Measurements from ENCODE around the gene KLHL20. TPM values are rescaled to one million over a fixed set of nuclear protein-coding genes. Genes with fewer than 3 reads are reported as not detected.
"Not testable (repeated sequence)": the region's sequence is repeated elsewhere in the genome, so short reads cannot be mapped to it uniquely, and the experiment has no call there.

KLHL20 gene
- total RNA-seq: 10.5 TPM

GRCh38 chr1:173714759-173715537 lies at the start of gene KLHL20:
KLHL20 (plus strand) TSS chr1:173714981; CDS start chr1:173716044, 1,063 bp downstream.
- peak; percentile 63 to 91 (median 82) for DNase-seq (ENCODE audit: low read depth in 2 of 3, low spot score in 2 of 3)

GRCh38 chr1:173666646-173667045 lies 48.1 kb upstream of the KLHL20 start:
- DNase-seq (ENCODE audit: low read depth in 2 of 3, low spot score in 2 of 3): no peak

DNA sequence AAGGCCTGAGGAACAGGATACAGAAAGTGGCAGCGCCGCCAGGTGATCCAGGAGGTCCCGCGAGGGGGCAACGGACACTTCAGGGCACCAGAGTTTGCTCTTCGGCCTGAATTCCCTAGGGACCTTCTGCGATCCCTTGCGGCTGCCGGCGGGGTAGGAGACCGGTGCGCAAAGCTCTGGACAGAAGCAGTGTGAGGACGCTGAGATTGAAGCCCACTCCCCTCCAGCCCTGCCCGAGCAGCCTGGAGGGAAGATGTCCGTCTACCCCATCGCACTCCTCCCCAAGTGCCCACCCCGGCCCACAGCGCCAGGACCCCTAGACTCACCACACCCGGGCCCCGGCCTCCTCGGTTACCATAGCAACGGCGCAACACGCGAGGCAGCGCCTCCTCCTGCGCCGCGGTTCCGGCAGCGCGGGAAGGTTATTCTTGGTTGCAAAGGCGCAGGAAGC lies 45.3 kb upstream of the KLHL20 start, which contains the start of gene ANKRD45:
TSS of gene ANKRD45 (minus strand) at position 361 of the 451 bp plus-strand sequence. CDS start 10,433 bp downstream, outside the sequence.
- peak in 2 of 3 donors; percentile 41 to 51 for DNase-seq (ENCODE audit: low read depth in 2 of 3, low spot score in 2 of 3)

GRCh38 chr1:173674496-173674895 lies 40.3 kb upstream of the KLHL20 start:
- DNase-seq (ENCODE audit: low read depth in 2 of 3, low spot score in 2 of 3): not testable (repeated sequence)

- DNase-seq (ENCODE audit: low read depth in 2 of 3, low spot score in 2 of 3): not testable (repeated sequence)
These were observed 34.6 kb upstream of the KLHL20 start for GRCh38 chr1:173680152-173680551.

DNA sequence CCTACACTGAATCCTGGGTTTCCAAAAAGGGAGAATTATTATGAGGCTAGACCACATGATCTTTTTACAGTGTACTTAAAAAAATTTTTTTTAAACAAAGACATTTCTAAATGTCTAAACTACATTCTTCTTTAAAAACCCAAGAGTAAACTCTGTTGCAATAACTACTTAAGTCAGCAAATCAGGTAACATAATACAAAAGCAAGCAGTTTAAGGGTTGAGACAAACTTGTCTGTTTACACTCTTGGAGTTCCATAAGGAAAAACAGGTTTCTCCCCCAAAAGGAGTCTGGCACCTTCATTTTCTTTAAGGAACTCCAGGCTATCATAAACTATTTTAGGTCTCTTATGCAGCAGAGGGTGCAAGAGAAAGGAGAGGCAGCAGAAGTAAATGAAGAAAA lies 32.6 kb upstream of the KLHL20 start:
- DNase-seq (ENCODE audit: low read depth in 2 of 3, low spot score in 2 of 3): no peak

DNA sequence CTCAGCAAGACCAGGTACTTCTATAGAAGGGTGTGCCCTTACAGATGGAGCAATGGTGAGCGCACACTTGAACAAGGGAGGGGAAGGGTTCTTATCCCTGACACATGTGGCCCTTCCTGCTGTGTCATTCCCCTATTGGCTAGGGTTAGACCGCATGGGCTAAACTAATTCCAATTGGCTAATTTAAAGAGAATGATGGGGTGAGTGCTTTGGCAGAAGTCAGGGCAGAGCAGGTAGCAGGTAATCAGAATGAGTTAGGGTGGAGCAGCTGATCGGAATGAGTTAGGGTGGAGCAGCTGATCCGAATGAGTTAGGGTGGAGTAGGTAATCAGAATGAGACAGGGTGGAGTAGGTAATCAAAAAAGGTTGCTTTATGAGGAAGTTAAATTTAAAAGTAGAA lies 30.9 kb upstream of the KLHL20 start:
- DNase-seq (ENCODE audit: low read depth in 2 of 3, low spot score in 2 of 3): not testable (repeated sequence)

GRCh38 chr1:173685121-173685520 lies 29.7 kb upstream of the KLHL20 start:
- not testable (repeated sequence) for DNase-seq (ENCODE audit: low read depth in 2 of 3, low spot score in 2 of 3)

- DNase-seq (ENCODE audit: low read depth in 2 of 3, low spot score in 2 of 3): no peak
These were observed 26.5 kb upstream of the KLHL20 start for GRCh38 chr1:173688300-173688699.

DNA sequence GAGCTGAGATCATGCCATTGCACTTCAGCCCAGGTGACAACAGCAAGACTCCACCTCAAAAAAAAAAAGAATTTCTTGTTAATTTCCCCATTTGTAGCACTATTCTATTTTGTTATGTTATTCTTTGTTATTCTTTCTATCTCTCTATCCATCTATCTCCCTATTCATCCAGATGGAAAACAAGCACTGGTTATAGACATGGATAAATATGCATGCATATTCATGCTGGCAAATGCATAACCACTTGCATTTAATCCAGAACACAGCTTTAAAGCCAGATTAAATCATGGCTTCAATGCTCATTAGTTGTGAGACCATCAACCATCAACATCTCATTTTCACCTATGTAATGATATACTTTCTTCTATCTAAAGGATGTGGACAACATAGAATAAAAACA lies 21.5 kb upstream of the KLHL20 start:
- no peak for DNase-seq (ENCODE audit: low read depth in 2 of 3, low spot score in 2 of 3)

DNA sequence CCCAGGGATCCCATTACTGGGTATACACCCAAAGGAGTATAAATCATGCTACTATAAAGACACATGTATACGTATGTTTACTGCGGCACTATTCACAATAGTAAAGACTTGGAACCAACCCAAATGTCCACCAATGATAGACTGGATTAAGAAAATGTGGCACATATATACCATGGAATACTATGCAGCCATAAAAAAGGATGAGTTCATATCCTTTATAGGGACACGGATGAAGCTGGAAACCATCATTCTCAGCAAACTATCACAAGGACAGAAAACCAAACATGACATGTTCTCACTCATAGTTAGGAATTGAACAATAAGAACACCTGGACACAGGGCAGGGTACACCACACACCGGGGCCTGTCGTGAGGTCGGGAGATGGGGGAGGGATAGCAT lies 13.5 kb upstream of the KLHL20 start:
- not testable (repeated sequence) for DNase-seq (ENCODE audit: low read depth in 2 of 3, low spot score in 2 of 3)

GRCh38 chr1:173702736-173703135 lies 12.0 kb upstream of the KLHL20 start:
- DNase-seq (ENCODE audit: low read depth in 2 of 3, low spot score in 2 of 3): no peak

- DNase-seq (ENCODE audit: low read depth in 2 of 3, low spot score in 2 of 3): no peak
These were observed 9.7 kb upstream of the KLHL20 start for GRCh38 chr1:173705117-173705516.

DNA sequence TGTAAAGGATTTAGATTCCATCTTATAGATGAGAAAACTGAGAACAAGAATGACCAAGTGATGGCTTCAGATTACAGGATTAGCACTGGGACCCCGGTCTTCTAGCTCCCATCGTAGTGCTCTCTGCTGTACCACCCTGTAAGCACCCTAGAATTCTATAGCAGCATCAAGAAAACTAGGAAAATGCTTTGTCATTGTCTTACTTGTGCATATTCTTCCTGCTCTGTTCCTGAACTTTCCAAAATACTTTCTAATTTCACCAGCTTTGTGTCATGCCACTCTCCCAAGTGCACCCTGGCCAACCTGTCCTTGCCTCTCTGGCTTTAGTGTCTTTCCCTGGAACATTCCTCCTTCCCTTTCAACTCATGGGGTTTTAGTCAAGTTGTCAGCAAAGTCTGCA lies 6.0 kb upstream of the KLHL20 start:
- no peak for DNase-seq (ENCODE audit: low read depth in 2 of 3, low spot score in 2 of 3)

- peak in 2 of 3 donors; percentile 1 to 16 for DNase-seq (ENCODE audit: low read depth in 2 of 3, low spot score in 2 of 3)
These were observed 381 bp upstream of the KLHL20 start for GRCh38 chr1:173714441-173714758.

- no peak for DNase-seq (ENCODE audit: low read depth in 2 of 3, low spot score in 2 of 3)
These were observed 710 bp downstream of the KLHL20 start for GRCh38 chr1:173715538-173715844.

GRCh38 chr1:173717238-173717637 lies 2.5 kb downstream of the KLHL20 start:
- DNase-seq (ENCODE audit: low read depth in 2 of 3, low spot score in 2 of 3): no peak

GRCh38 chr1:173731331-173731730 lies 16.6 kb downstream of the KLHL20 start:
- DNase-seq (ENCODE audit: low read depth in 2 of 3, low spot score in 2 of 3): not testable (repeated sequence)

GRCh38 chr1:173733912-173734311 lies 19.1 kb downstream of the KLHL20 start:
- no peak for DNase-seq (ENCODE audit: low read depth in 2 of 3, low spot score in 2 of 3)

DNA sequence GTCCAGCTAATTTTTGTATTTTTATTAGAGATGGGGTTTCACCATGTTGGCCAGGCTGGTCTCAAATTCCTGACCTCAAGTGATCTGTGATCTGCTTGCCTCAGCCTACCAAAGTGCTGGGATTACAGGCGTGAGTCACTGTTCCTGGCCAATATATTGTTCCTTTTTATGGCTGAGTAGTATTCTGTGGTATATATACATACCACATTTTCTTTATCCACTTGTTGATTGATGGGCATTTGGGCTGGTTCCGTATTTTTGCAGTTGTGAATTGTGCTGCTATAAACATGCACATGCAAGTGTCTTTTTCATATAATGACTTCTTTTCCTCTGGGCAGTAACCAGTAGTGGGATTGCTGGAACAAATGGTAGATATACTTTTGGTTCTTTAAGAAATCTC lies 21.3 kb downstream of the KLHL20 start:
- not testable (repeated sequence) for DNase-seq (ENCODE audit: low read depth in 2 of 3, low spot score in 2 of 3)

GRCh38 chr1:173742203-173742886 lies 27.6 kb downstream of the KLHL20 start:
- DNase-seq (ENCODE audit: low read depth in 2 of 3, low spot score in 2 of 3): no peak

DNA sequence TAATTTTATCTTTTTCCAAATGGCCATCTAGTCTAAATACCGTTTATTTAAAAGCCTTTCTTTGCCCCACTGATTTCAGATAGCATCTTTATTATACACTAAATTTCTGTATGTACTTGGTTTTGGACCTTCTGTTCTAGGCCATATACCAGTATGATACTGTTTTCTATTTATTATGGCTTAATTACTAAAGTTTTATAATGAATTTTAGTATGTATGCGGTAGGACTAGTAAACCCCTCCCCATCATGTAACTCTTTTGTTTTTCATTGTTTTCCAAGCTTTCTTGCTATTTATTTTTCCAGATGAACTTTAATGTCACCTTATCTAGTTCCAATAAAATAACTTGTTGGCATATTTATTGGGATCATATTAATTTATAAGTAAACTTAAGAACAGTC lies 29.9 kb downstream of the KLHL20 start:
- DNase-seq (ENCODE audit: low read depth in 2 of 3, low spot score in 2 of 3): no peak
